ENCODE data around the gene MMP15. TPM values are rescaled to one million over a fixed set of nuclear protein-coding genes. Genes with fewer than 3 reads are reported as not detected.

Gene MMP15
- total RNA-seq, 2 experiments from 2014 or later: 0.61 to 0.84 TPM

- ChIA-PET POLR2A (no interaction called here), CTCF (interaction anchor here (0.6 kb wide), 1 partner anchor 10 kb away, joined by 4 read pairs; no protein-coding TSS in a partner anchor)
These were observed 3.1 kb downstream of the MMP15 start for GRCh38 chr16:58028541-58029070.

GRCh38 chr16:58029410-58029809, 3.9 kb downstream of the MMP15 start:
- CTCF ChIA-PET: no interaction called here
- POLR2A ChIA-PET: no interaction called here

DNA sequence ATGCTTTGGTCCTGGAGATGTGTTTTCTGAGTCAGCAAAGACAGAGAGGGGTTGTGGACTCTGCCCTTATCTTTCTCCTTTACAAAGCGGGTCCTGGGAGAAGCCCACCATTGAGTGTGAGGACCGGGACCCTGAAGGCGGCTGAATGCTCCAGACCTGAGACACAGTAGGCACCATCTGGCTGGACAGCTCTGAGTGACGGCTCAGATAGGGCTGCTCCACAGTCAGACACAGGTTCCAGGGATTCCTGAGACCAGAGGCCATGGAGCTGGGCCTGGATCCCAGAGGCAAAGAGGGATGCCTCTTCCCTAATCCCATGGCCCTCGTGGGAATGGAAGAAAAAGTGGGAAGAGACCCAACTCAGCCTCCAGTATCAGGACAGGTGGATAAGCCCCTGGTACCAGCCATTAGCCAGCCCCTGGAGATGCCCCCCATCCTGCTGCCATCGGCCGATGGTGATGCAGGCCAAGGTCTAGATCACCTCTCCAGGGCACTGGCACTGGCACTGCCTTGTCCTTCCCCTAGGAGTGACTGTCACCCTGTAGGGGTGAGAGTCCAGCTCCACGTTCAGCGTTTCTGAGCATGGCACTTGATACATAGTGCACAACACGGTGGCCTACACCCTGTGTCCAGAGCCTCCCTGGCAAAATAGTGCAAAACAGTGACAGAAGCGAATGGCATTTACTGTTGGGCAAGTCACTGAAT, 4.7 kb downstream of the MMP15 start:
- ChIA-PET POLR2A (no interaction called here), CTCF (no interaction called here)

- POLR2A ChIA-PET: no interaction called here
- CTCF ChIA-PET: interaction anchor here (1.3 kb wide), 1 partner anchor 13 kb away, joined by 3 read pairs; no protein-coding TSS in a partner anchor
These were observed 5.7 kb downstream of the MMP15 start for GRCh38 chr16:58031016-58031800.

- CTCF ChIA-PET: interaction anchor here (1.2 to 1.7 kb wide), 3 partner anchors 9 to 14 kb away, joined by 3 read pairs; no protein-coding TSS in a partner anchor
- POLR2A ChIA-PET: no interaction called here
These were observed 7.2 kb downstream of the MMP15 start for GRCh38 chr16:58032710-58033293.

DNA sequence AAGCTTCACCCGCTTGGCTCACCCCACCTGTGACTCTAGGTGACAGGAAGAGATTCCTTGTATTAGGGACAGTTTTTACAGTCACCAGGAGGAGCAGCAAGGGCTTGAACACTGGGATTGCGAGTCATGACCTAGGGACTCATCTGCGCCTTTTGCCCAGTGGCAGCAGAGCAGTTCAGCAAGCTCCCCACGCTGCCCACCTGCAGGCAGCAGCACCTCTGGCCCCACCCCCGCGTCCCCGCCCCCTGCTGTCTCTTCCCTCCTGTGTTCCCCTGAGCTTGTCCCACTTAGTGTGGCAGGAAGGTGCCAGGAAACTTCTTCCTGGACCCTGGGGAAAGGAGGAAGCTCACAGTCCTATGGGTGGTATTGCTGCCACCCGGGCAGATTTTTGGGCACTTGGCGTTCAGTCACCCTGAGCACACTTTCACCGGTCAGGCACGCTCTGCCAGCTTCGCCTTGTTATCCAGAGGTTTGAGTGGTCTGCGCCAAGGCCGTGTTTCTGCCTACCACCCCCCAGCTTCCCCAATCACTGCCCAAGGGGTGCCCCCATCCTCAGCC, 8.7 kb downstream of the MMP15 start:
- ChIA-PET CTCF (interaction anchor here (0.5 to 1.7 kb wide), 3 partner anchors 11 to 76 kb away, joined by 3 read pairs; no protein-coding TSS in a partner anchor), POLR2A (no interaction called here)

DNA sequence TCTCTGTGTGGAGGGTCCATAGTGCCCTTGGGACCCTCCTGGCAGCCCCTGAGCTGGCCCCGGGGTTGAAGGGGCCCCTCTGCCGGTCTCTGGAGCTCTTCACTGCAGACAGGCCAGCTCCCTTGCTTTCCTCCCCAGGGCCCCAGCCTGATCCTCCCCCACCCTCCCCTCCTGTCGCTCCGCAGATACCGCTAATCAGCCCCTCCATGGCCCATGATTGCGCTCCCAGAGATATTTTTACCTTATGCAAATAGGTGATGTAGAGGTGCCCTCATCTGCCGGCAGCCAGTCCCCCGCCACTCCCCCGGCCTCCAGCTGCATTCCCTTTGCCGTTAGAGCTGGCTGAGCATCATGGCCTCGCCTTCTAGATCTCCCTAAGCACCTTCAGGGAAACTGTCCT, 9.2 kb downstream of the MMP15 start:
- ChIA-PET POLR2A (no interaction called here), CTCF (interaction anchor here (0.5 to 1.7 kb wide), 3 partner anchors 12 to 76 kb away, joined by 3 read pairs; no protein-coding TSS in a partner anchor)

DNA sequence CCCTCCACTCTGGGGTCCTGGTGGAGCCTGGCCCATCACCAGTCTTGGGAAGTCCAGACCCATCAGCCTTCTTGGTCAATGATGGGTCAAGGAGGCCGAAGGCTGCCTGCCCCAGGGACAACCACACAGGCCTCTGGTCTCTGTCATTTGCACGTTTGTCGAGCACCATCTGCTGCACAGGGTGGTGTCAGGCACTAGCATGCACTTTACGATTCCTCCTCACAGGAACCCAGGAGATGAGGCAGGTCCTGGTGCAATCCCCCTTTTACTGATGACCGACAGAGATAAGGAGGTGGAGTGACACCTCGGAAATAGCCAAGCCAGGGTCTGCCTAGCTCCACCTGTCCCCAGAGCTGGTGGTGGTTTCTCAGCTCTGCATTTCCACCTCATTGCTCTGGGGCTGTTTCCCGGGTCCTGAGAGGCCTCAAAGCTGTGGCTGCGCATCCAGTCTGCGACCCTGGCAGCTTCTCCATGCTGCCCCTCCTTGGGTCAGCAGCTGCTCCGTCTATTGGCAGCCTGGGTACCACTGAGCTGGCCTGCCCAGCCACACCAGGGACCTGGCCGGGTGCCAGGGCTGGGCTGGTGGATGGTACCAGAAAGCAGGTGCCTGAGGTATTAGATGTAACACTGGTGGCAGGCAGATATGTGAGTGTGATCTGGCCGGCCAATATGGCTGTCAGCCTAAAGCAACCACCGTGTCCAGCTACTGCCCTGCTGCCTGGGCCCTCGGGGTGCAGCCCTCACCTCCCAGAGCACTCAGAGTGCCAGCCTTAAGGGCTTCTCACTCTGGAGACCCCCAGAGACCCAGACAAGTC, 10.0 kb downstream of the MMP15 start:
- ChIA-PET CTCF (interaction anchor here (1.4 kb wide), 1 partner anchor 12 kb away, joined by 3 read pairs; no protein-coding TSS in a partner anchor), POLR2A (no interaction called here)

DNA sequence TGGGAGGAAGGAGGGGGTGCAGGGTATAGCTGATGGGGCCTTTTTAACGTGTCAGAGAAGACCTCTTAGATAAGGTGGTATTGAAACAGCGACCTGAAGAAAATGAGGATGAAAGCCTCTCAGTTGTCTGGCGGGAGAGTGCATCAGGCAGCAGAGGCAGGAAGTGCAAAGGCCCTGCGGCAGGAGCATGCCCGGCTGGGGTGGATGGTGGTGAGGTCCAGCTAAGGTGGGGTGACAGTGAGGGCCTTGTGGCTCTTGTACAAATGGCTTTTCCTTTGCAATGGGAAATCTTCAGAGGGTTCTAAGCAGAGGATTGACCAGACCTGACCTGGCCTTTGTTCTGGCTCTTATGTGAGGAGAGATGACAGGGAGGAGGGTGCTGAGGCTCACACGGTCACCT, 11.4 kb downstream of the MMP15 start:
- CTCF ChIA-PET: no interaction called here
- POLR2A ChIA-PET: no interaction called here

DNA sequence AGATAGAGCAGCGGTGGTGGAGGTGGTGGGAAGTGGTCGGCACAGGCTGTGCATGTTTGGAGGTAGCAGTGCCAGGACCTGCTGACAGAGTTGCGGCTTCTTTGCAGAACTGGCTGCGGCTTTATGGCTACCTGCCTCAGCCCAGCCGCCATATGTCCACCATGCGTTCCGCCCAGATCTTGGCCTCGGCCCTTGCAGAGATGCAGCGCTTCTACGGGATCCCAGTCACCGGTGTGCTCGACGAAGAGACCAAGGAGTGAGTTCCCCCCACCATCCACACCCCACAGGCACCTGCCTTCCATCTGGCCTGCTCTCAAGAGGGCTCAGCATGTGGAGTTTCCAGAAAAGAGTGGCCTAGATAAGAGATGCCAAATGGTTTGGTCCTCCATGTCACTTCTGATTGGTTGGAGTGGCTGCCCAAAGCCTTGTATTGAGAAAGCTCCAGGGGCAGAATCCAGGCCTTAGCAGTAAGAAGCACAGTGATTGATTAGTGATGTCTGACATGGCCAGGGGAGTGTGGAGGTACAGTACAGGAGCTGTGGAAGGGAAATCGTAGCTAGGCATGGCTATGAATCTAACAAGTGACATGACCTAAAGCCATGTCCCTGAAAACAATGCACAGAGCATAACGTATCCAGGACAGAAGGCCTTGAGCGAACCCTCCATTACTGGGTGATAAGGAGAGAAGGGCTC, 12.0 kb downstream of the MMP15 start:
- ChIA-PET CTCF (no interaction called here), POLR2A (no interaction called here)

DNA sequence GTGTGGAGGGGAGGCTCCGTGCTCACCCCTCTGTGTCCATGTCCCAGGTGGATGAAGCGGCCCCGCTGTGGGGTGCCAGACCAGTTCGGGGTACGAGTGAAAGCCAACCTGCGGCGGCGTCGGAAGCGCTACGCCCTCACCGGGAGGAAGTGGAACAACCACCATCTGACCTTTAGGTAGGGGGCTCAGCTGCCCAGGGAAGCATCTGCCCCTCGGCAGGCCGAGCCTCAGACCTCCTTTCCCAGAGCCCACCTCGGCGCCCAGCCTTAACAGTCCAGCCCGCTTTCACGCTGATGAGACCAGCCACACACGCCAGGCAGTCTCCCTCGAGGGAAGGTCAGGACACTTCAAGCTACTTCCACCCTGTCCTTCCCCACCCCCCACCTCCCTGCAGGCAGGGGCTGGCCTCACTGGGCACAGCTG, 12.7 kb downstream of the MMP15 start:
- ChIA-PET CTCF (no interaction called here), POLR2A (no interaction called here)

GRCh38 chr16:58039829-58040495, 14.4 kb downstream of the MMP15 start:
- POLR2A ChIA-PET: no interaction called here
- CTCF ChIA-PET: no interaction called here

DNA sequence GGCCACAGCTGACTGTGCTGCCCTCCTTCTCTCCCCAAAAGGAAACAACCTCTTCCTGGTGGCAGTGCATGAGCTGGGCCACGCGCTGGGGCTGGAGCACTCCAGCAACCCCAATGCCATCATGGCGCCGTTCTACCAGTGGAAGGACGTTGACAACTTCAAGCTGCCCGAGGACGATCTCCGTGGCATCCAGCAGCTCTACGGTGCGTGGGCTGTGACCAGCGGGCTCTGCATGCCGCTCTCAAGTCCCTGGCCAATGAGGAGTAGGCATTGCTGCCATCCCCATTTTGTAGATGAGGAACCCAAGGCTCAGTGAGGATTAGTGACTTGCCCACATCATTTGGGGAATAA, 14.9 kb downstream of the MMP15 start:
- CTCF ChIA-PET: no interaction called here
- POLR2A ChIA-PET: no interaction called here

DNA sequence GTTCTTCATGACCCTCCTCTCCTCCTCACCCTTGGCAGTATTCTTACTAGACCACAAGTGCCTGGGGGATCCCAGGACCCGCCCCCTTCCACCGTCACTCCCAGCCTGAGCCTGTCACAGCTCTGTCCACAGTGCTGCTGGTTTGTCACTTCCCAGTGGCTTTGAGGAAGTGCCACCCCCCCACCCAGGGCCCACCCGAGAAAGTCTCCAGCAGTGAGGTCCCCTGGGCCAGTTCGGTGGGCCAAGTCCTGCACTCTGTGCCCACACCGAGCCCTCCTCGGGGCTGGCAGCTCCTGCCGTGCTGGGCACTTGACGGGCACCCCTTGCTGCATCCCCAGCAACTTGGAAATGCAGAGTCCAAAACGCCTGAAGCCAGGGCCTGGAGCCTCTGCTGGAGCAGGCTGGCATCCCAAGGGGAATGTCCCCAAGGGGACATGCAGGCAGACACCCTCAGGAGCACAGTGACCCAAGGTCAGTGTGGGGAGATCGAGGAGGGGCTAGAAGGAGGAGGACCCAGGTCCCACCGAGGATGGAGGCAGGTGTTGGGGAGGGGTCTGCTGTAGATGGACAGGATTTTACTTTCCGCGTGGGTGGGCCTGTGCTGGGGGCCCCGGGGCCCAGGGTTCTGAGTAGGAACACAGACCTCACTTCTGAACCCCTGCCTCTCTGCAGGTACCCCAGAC, 15.5 kb downstream of the MMP15 start:
- ChIA-PET CTCF (interaction anchor here (1.1 kb wide), 1 partner anchor 9 kb away, joined by 3 read pairs; no protein-coding TSS in a partner anchor), POLR2A (no interaction called here)

DNA sequence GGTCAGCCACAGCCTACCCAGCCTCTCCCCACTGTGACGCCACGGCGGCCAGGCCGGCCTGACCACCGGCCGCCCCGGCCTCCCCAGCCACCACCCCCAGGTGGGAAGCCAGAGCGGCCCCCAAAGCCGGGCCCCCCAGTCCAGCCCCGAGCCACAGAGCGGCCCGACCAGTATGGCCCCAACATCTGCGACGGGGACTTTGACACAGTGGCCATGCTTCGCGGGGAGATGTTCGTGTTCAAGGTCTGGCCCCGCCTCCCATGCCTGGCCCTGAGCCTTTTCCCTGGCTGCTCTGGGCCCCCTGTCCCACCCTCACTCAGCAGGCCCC, 16.0 kb downstream of the MMP15 start:
- ChIA-PET POLR2A (no interaction called here), CTCF (interaction anchor here (1.1 kb wide), 1 partner anchor 9 kb away, joined by 3 read pairs; no protein-coding TSS in a partner anchor)

GRCh38 chr16:58042001-58042885, 16.7 kb downstream of the MMP15 start:
- ChIA-PET CTCF (interaction anchor here (1.1 kb wide), 1 partner anchor 10 kb away, joined by 3 read pairs; no protein-coding TSS in a partner anchor), POLR2A (no interaction called here)
